ENCODE measurements around the gene EEIG1. TPM values are rescaled to one million over a fixed set of nuclear protein-coding genes. Genes with fewer than 3 reads are reported as not detected.

EEIG1 gene
- total and polyA plus RNA-seq, 8 donors = 25.4 to 85.4 (median 62.1) TPM

DNA sequence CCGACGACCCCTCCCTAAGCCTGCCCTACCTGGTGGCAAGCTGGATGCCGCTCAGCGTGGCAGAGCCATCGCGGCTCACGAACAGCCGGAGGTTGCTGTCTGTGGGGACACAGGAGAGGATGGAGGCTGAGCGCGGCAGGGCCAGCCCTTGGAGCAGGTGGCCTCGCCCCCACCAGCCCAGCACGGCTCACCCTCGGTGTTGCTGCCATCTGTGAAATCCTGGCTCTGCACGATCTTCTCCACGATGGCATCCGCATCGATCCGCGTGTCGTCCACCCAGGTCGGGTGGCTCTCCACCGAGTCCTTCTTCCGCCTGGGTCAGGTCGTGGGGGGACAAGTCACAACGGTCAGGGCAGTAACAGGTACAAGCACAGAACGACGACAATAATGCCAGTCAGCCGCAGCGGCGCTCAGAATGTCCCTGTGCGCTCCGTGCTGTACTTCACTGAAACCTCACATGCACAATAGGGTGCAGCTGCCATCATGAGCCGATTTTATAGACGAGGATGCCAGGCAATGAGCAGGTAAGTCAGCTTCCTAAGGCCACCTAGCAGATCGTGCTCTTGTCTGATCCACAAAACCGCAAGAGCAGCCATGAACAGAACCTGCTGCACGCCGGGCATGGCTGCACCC, 36.1 kb downstream of the EEIG1 start:
- Histone ChIP-seq H3K36me3 (peaks cover 3 to 36% (median 13%) of the 10 kb centered on the region in 3 donors), H3K4me3 (no peak overlapping the region), H3K4me1 (peaks cover 0 to 3% (median 2%) of the 10 kb centered on the region in 3 donors), H3K9me3 (no peaks in the 10 kb centered on the region), H3K27me3 (no peaks in the 10 kb centered on the region), H3K27ac (no peak overlapping the region)
- no peak for ATAC-seq
- WGBS, 2 donors = 90 to 92% methylated on average over 38 of the region's 38 CpGs
- peak in 3 of 6 donors; percentile 38 to 75 (median 55) for DNase-seq
- no peak for FAIRE-seq
- intact Hi-C loops (cut with DNase I) = loop anchor here in 2 of 3 donors (5.0 kb wide), 2 partner anchors 93 to 173 kb away; no protein-coding TSS in a partner anchor
- TF ChIP-seq, protein P1, sequence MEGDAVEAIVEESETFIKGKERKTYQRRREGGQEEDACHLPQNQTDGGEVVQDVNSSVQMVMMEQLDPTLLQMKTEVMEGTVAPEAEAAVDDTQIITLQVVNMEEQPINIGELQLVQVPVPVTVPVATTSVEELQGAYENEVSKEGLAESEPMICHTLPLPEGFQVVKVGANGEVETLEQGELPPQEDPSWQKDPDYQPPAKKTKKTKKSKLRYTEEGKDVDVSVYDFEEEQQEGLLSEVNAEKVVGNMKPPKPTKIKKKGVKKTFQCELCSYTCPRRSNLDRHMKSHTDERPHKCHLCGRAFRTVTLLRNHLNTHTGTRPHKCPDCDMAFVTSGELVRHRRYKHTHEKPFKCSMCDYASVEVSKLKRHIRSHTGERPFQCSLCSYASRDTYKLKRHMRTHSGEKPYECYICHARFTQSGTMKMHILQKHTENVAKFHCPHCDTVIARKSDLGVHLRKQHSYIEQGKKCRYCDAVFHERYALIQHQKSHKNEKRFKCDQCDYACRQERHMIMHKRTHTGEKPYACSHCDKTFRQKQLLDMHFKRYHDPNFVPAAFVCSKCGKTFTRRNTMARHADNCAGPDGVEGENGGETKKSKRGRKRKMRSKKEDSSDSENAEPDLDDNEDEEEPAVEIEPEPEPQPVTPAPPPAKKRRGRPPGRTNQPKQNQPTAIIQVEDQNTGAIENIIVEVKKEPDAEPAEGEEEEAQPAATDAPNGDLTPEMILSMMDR (IDR thresholded peaks at IDR 0.05) = no peak

DNA sequence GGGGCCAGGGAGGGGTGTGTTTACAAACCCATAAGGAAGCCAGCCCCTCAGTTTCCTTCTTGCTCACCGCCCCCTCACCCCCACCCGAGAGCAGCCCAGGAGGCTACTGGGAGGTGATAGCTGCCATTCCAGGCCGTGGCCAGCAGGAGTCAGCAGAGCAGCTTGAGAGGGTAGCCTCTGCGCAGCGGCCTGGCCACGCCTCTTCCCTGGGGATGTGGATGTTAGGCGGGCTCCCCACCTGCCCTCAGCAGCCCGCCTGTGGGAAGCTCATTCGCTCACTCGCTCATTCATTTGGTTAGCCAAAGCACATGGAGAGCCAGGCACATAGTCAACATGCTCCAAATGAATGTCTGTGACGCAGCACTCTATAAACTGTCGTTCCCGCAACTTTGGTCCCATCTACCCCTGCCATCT, 37.1 kb downstream of the EEIG1 start:
- Histone ChIP-seq H3K27ac (no peak overlapping the region), H3K36me3 (peaks cover 3 to 36% (median 13%) of the 10 kb centered on the region in 3 donors), H3K4me3 (no peak overlapping the region), H3K4me1 (no peaks in the 10 kb centered on the region), H3K9me3 (no peaks in the 10 kb centered on the region), H3K27me3 (no peaks in the 10 kb centered on the region)
- TF ChIP-seq, protein P1 (IDR thresholded peaks at IDR 0.05) = peak; percentile 45 to 77 (median 66)
- DNase-seq (peak; percentile 73 to 92 (median 80)), ATAC-seq (peak; percentile 70 to 89 (median 86)), FAIRE-seq (no peak)
- intact Hi-C loops (cut with DNase I) = loop anchor here in 2 of 3 donors (5.0 kb wide), 2 partner anchors 94 to 174 kb away; no protein-coding TSS in a partner anchor
- WGBS, 2 donors = 52 to 53% methylated on average over 13 of the region's 13 CpGs

DNA sequence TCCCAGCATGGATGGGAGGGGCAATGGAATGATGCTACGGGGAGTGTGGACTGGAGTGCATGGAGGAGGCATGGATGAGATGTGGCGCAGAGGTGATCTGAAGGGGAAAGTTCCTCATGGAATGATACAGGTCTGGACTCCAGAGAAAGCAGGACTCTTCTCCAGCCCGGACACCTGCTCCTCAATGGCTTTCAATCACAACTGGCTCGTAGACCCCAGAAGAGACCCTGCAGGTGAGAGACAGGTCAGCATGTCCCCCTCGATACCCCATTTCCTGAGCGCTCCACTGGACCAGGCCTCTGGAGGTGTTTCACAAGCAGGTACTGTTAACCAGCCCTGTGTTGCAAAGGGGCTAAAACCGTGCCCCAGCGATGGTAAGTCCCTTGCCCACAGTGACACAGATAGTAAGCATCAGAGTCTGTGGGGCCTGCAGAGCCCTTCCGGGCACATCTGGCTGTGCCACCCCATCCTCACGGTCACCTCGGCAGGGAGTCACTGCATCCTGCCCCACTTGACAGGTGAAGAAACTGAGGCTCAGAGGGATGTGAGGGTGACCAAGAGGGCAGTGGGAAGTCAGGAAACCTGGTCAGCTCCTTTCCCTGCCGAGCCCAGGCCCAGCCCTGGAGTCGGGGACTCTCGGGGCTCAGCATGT, 37.7 kb downstream of the EEIG1 start:
- H3K4me1 ChIP-seq = no peaks in the 10 kb centered on the region
- no peak for ATAC-seq
- FAIRE-seq = no peak
- intact Hi-C loops (cut with DNase I) = loop anchor here in 2 of 3 donors (5.0 kb wide), 2 partner anchors 94 to 174 kb away; no protein-coding TSS in a partner anchor
- H3K27ac ChIP-seq = no peak overlapping the region
- peaks cover 3 to 36% (median 13%) of the 10 kb centered on the region in 3 donors for H3K36me3 ChIP-seq
- WGBS, 2 donors = 80 to 83% methylated on average over 14 of the region's 14 CpGs
- no peaks in the 10 kb centered on the region for H3K27me3 ChIP-seq
- H3K9me3 ChIP-seq = no peaks in the 10 kb centered on the region
- TF ChIP-seq, protein P1 (IDR thresholded peaks at IDR 0.05) = no peak
- DNase-seq = peak in 2 of 6 donors; percentile 27 to 63
- H3K4me3 ChIP-seq = no peak overlapping the region

DNA sequence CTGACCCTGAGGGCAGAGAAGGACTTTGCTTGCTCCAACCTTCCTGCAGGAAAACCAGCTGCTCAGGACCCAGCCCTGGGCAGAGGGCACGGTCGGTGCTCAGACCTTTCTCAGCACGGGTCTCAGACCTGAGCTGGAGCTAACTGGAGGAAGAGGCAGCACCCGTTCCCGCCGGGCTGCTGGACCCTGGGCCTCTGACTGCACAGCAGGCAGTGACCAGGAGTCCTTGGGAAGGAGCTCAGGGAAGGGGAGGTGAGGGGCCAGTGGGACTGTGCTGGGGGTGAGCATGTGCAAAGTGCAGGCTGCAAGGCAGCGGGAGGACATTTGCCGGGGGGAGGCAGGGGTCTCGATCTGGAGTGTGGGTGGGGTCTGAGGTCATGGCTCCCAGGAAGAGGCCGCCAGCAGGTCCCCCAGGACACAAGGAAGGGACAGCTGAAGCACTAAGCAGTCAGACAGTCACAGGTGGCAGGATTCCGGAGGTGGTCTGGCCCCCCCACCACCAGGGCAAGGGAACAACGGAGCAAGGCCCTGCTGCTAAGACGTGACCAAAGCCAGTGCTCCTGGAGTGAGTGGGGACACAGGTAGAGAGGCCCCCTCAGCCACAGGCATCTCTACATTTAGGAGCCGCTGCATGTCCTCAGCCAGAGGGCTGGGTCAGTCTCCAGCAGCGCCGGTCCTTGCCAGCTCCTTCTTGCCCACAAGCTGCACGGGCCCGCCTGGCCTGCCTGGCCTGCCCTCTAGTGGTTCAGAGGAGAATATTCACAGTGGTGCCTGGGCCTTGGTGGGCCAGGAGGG, 38.4 kb downstream of the EEIG1 start:
- TF ChIP-seq, protein P1 (IDR thresholded peaks at IDR 0.05) = peak; percentile 58 to 79 (median 78)
- intact Hi-C loops (cut with DNase I) = loop anchor here in 2 of 3 donors (5.0 kb wide), 2 partner anchors 95 to 175 kb away; no protein-coding TSS in a partner anchor
- ATAC-seq (peak; percentile 38 to 77 (median 68)), FAIRE-seq (no peak), DNase-seq (peak in 2 of 6 donors; percentile 67 to 90)
- no peaks in the 10 kb centered on the region for H3K27me3 ChIP-seq
- H3K9me3 ChIP-seq = no peaks in the 10 kb centered on the region
- 58 to 60% methylated on average over 18 of the region's 18 CpGs for WGBS, 2 donors
- H3K4me1 ChIP-seq = no peaks in the 10 kb centered on the region
- H3K4me3 ChIP-seq = no peak overlapping the region
- no peak overlapping the region for H3K27ac ChIP-seq
- H3K36me3 ChIP-seq = peaks cover 3 to 36% (median 13%) of the 10 kb centered on the region in 3 donors

Data from pancreas (tissue), 10 donors.